SH-SY5Y (cell line): ENCODE data around the gene CACNA1A.

Source experiments
- GATA2 ChIP-seq: IDR thresholded peaks from 2 replicates; pipeline ENCODE4 v1.6.1; 2011; ENCODE audit warnings: mild to moderate bottlenecking, low read depth, low read length
- GATA3 ChIP-seq: IDR thresholded peaks from 2 replicates; pipeline ENCODE4 v1.6.1; 2011; ENCODE audit warnings: low read depth, mild to moderate bottlenecking, low read length, moderate library complexity

DNA sequence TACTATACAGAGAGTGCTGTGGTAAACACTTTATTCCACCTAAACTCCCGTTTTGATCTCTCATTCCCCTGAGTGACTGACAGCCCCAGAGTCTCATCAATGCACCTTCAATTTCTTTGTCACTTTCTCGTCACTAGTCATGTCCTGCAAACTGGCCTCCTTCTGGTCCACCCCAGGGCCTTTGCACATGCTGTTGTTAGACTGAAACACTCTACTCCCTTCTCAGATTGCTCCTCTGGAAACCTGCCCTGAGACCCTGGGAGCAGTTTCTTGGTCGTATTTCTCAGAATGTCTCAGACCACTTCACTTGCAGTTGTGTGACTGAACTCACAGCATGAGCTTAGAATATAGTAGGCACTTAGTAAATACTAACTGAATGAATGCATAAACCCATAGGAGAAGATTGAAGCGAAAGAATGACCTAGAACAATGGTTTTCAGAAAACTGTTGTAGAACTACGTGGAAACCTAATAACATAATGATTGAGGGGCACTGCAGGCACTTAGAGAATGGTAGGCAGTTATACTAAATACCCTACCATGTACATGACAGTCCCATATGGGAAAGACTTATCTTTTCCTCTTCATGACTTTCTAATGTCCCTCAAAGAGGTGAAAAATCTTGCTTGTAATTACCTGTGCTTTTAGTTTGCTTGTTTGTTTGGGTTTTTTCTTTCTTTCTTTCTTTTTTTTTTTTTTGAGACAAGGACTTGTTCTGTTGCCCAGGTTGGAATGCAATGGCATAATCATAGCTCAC, 211.3 kb downstream of the CACNA1A start:
- TF ChIP-seq GATA2: no peak
- TF ChIP-seq GATA3: no peak
